Endothelial cell of umbilical vein (primary cell): ENCODE measurements around the gene CCDC28A.

Experiments
- CTCF ChIP-seq, 2 donors: IDR thresholded peaks; 1 replicate in 1 of 2; 2 replicates in 1 of 2; pipeline ENCODE4 v1.5.1; 2011; ENCODE audit warnings: low read length in 2 of 2, mild to moderate bottlenecking in 2 of 2, moderate library complexity in 2 of 2, control low read depth in 1 of 2, inconsistent platforms in 1 of 2, low read depth in 1 of 2; ENCODE audit not compliant: insufficient read depth in 1 of 2; ENCODE audit errors: extremely low read depth in 1 of 2
- EZH2 ChIP-seq: IDR thresholded peaks from 2 replicates; pipeline ENCODE4 v1.6.1; 2012; ENCODE audit warnings: borderline replicate concordance, low read depth, mild to moderate bottlenecking, moderate library complexity, low read length, inconsistent platforms; ENCODE audit not compliant: severe bottlenecking
- GATA2 ChIP-seq: IDR thresholded peaks from 2 replicates; pipeline ENCODE4 v1.7.0; 2011; ENCODE audit warnings: low read depth, mild to moderate bottlenecking, moderate library complexity, mixed read lengths, low read length; ENCODE audit not compliant: insufficient read length, insufficient read depth
- JUN ChIP-seq: IDR thresholded peaks from 2 replicates; pipeline ENCODE4 v1.6.1; 2011; ENCODE audit warnings: borderline replicate concordance, low read depth; ENCODE audit not compliant: insufficient read length, insufficient read depth

- TF ChIP-seq CTCF (IDR thresholded peaks at IDR 0.05; ENCODE audit: extremely low read depth in 1 of 2, insufficient read depth in 1 of 2, low read depth in 1 of 2, low read length in 2 of 2) (no peak), EZH2 (no peak), JUN (no peak), GATA2 (no peak)
Observed at GRCh38 chr6:138814179-138814834, 40.7 kb downstream of the CCDC28A start.
